ENCODE data around the gene PGF.

PGF gene

GRCh38 chr14:74942608-74943007, 12.8 kb downstream of the PGF start:
- Histone ChIP-seq H3K4me3 (no peak overlapping the region), H3K4me1 (peaks cover 0 to 67% (median 57%) of the 10 kb centered on the region in 4 donors), H3K36me3 (peaks cover 0 to 22% (median 17%) of the 10 kb centered on the region in 3 donors), H3K27ac (peak overlapping the region; percentile 81 to 90), H3K27me3 (no peaks in the 10 kb centered on the region), H3K9me3 (no peaks in the 10 kb centered on the region)
- DNase-seq = peak in 1 of 2 donors; percentile 67
- intact Hi-C loops (cut with DNase I; ENCODE audit: low total_unique reads) = no loop called here
- no peak for TF ChIP-seq CTCF (IDR thresholded peaks at IDR 0.05)

- no peak for DNase-seq
- peak overlapping the region in 1 of 2 donors; percentile 14 for H3K4me3 ChIP-seq
- no peaks in the 10 kb centered on the region for H3K27me3 ChIP-seq
- TF ChIP-seq CTCF (IDR thresholded peaks at IDR 0.05) = no peak
- intact Hi-C loops (cut with DNase I; ENCODE audit: low total_unique reads) = no loop called here
- H3K36me3 ChIP-seq = peaks cover 0 to 18% (median 12%) of the 10 kb centered on the region in 3 donors
- peaks cover 0 to 64% (median 57%) of the 10 kb centered on the region in 4 donors for H3K4me1 ChIP-seq
- peak overlapping the region; percentile 81 to 90 for H3K27ac ChIP-seq
- H3K9me3 ChIP-seq = no peaks in the 10 kb centered on the region
Observed at GRCh38 chr14:74942181-74942580, 13.2 kb downstream of the PGF start.

- H3K27me3 ChIP-seq = no peaks in the 10 kb centered on the region
- peak; percentile 78 to 94 for DNase-seq
- no peak for TF ChIP-seq CTCF (IDR thresholded peaks at IDR 0.05)
- intact Hi-C loops (cut with DNase I; ENCODE audit: low total_unique reads) = no loop called here
- H3K4me3 ChIP-seq = no peak overlapping the region
- H3K9me3 ChIP-seq = no peaks in the 10 kb centered on the region
- peak overlapping the region; percentile 81 to 90 for H3K27ac ChIP-seq
- peaks cover 0 to 59% (median 52%) of the 10 kb centered on the region in 4 donors for H3K4me1 ChIP-seq
- peaks cover 0 to 16% (median 12%) of the 10 kb centered on the region in 3 donors for H3K36me3 ChIP-seq
Observed at GRCh38 chr14:74941676-74942097, 13.7 kb downstream of the PGF start.

- peak in 1 of 2 donors; percentile 65 for DNase-seq
- TF ChIP-seq CTCF (IDR thresholded peaks at IDR 0.05) = no peak
- no peak overlapping the region for H3K4me3 ChIP-seq
- peak overlapping the region; percentile 81 to 90 for H3K27ac ChIP-seq
- intact Hi-C loops (cut with DNase I; ENCODE audit: low total_unique reads) = no loop called here
- no peaks in the 10 kb centered on the region for H3K27me3 ChIP-seq
- H3K4me1 ChIP-seq = peaks cover 0 to 53% (median 47%) of the 10 kb centered on the region in 4 donors
- H3K9me3 ChIP-seq = no peaks in the 10 kb centered on the region
- peaks cover 0 to 16% (median 12%) of the 10 kb centered on the region in 3 donors for H3K36me3 ChIP-seq
Observed at GRCh38 chr14:74940956-74941565, 14.3 kb downstream of the PGF start.

GRCh38 chr14:74938531-74939495, 16.6 kb downstream of the PGF start:
- Histone ChIP-seq H3K27me3 (no peaks in the 10 kb centered on the region), H3K9me3 (no peaks in the 10 kb centered on the region), H3K36me3 (peaks cover 0 to 12% (median 6%) of the 10 kb centered on the region in 3 donors), H3K4me1 (peaks cover 0 to 59% (median 48%) of the 10 kb centered on the region in 4 donors), H3K27ac (peak overlapping the region; percentile 81 to 90), H3K4me3 (no peak overlapping the region)
- TF ChIP-seq CTCF (IDR thresholded peaks at IDR 0.05) = no peak
- DNase-seq = peak in 1 of 2 donors; percentile 64
- intact Hi-C loops (cut with DNase I; ENCODE audit: low total_unique reads) = no loop called here

Measured in tibial artery (tissue), 4 donors.